Activated CD8-positive, alpha-beta T cell treated with anti-CD3 and anti-CD28 coated beads, Interleukin-2, amount 10 ng/mL, durations not matched to agents 7 days and 5 days (primary cell): ENCODE data around the gene DENND4C. TPM values are rescaled to one million over a fixed set of nuclear protein-coding genes. Genes with fewer than 3 reads are reported as not detected.

Source experiments
- ATAC-seq: fragments of 150-1000 bp; cut with Tn5 transposase; one replicate; pipeline ENCODE4 v1.10.0; 2021; ENCODE audit warnings: moderate library complexity
- CTCF ChIA-PET: fragments of 350-600 bp; sonication (Branson Sonifier 250); formaldehyde crosslinking; loops from one replicate; lab custom pipeline; 2021; ENCODE audit warnings: antibody characterized with exemption; lab: Charles Lee
- POLR2A ChIA-PET: fragments of 350-600 bp; sonication (Branson Sonifier 250); formaldehyde crosslinking; loops from one replicate; lab custom pipeline; 2021; ENCODE audit warnings: antibody characterized with exemption; lab: Charles Lee
- DNase-seq: peaks from one replicate; pipeline ENCODE4 v3.0.0-alpha.2; 2020
- H3K27ac Mint-ChIP-seq: one replicate; pipeline ENCODE4 v1.8.0; 2021; ENCODE audit warnings: mild to moderate bottlenecking, mixed read lengths
- H3K27me3 Mint-ChIP-seq: one replicate; pipeline ENCODE4 v1.8.0; 2021; ENCODE audit warnings: low read depth, mixed read lengths
- H3K36me3 Mint-ChIP-seq: one replicate; pipeline ENCODE4 v1.8.0; 2021; ENCODE audit warnings: low read depth, mixed read lengths
- H3K4me1 Mint-ChIP-seq: one replicate; pipeline ENCODE4 v1.8.0; 2021; ENCODE audit warnings: low read depth, mixed read lengths
- H3K4me3 Mint-ChIP-seq: one replicate; pipeline ENCODE4 v1.8.0; 2021; ENCODE audit warnings: mild to moderate bottlenecking, mixed read lengths
- H3K9me3 Mint-ChIP-seq: one replicate; pipeline ENCODE4 v1.8.0; 2022; ENCODE audit warnings: mixed read lengths; ENCODE audit not compliant: insufficient read depth
- total RNA-seq, 2 experiments: library from RNA; stranded (reverse); gene quantifications; one replicate each; pipeline ENCODE4 v1.2.3, GENCODE V29; 2021

The DENND4C gene
- total RNA-seq, 2 experiments from 2014 or later, result 29.6 to 35.3 TPM

GRCh38 chr9:19416143-19416542, 185.7 kb downstream of the DENND4C start:
- POLR2A ChIA-PET, result no interaction called here
- no peak overlapping the region for H3K27ac Mint-ChIP-seq
- no peaks in the 10 kb centered on the region for H3K4me1 Mint-ChIP-seq
- H3K9me3 Mint-ChIP-seq, result no peaks in the 10 kb centered on the region
- H3K4me3 Mint-ChIP-seq, result no peak overlapping the region
- ATAC-seq, result no peak
- peaks cover 4% of the 10 kb centered on the region for H3K36me3 Mint-ChIP-seq
- no peak for DNase-seq
- CTCF ChIA-PET, result no interaction called here
- H3K27me3 Mint-ChIP-seq, result peaks cover 2% of the 10 kb centered on the region

- Mint-ChIP-seq H3K27ac (no peak overlapping the region), H3K27me3 (no peaks in the 10 kb centered on the region), H3K4me1 (no peaks in the 10 kb centered on the region), H3K36me3 (peaks cover 6% of the 10 kb centered on the region), H3K9me3 (no peaks in the 10 kb centered on the region), H3K4me3 (no peak overlapping the region)
- ChIA-PET POLR2A (interaction anchor here (0.5 kb wide), 1 partner anchor 44 kb away, joined by 3 read pairs; no protein-coding TSS in a partner anchor), CTCF (interaction anchor here (0.8 to 0.9 kb wide), 2 partner anchors 10 to 41 kb away, joined by 3 to 4 read pairs; partner anchors contain the start of gene RPS6)
- DNase-seq, result no peak
- no peak for ATAC-seq
These were observed 190.4 kb downstream of the DENND4C start for GRCh38 chr9:19420877-19421276.

Other genes with a start within 250 kb of the DENND4C start
- gene SAXO1, start 197.5 kb upstream of the DENND4C start, total RNA-seq, result under 1 TPM in 1 of 2 experiments, not detected in 1; 0.10 TPM
- gene RRAGA, start 181.3 kb upstream of the DENND4C start, total RNA-seq, result 10 to 100 TPM; 44.7 to 46.0 TPM
- gene HAUS6, start 127.8 kb upstream of the DENND4C start, total RNA-seq, result 10 to 100 TPM; 29.2 to 30.8 TPM
- 10 to 100 TPM; 53.5 to 54.6 TPM for gene PLIN2, start 103.2 kb upstream of the DENND4C start, total RNA-seq
- gene RPS6, start 149.5 kb downstream of the DENND4C start, total RNA-seq, result 1,000 to 10,000 TPM; 2,209 to 2,222 TPM
- 1 to 10 TPM; 1.7 to 2.6 TPM for gene ACER2, start 178.3 kb downstream of the DENND4C start, total RNA-seq